Measurements from ENCODE around the gene LRRC59.
"Not testable (repeated sequence)": the region's sequence is repeated elsewhere in the genome, so short reads cannot be mapped to it uniquely, and the experiment has no call there.

DNA sequence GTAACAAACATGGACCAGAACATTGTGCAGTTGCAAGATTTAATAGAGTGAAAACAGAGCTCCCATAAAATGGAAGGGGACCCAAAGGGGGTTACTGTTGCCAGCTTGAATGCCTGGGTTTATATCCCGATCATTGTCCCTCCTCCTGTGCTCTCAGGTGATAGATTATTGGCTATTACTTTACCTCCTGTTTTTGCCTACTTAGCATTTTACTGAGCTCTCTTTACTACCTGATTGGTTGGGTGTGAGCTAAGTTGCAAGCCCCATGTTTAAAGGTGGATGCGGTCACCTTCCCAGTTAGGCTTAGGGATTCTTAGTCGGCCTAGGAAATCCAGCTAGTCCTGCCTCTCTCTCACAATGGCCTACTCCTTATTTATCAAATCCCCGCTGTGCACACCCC lies 8.0 kb upstream of the LRRC59 start:
- TF ChIP-seq, protein P1, sequence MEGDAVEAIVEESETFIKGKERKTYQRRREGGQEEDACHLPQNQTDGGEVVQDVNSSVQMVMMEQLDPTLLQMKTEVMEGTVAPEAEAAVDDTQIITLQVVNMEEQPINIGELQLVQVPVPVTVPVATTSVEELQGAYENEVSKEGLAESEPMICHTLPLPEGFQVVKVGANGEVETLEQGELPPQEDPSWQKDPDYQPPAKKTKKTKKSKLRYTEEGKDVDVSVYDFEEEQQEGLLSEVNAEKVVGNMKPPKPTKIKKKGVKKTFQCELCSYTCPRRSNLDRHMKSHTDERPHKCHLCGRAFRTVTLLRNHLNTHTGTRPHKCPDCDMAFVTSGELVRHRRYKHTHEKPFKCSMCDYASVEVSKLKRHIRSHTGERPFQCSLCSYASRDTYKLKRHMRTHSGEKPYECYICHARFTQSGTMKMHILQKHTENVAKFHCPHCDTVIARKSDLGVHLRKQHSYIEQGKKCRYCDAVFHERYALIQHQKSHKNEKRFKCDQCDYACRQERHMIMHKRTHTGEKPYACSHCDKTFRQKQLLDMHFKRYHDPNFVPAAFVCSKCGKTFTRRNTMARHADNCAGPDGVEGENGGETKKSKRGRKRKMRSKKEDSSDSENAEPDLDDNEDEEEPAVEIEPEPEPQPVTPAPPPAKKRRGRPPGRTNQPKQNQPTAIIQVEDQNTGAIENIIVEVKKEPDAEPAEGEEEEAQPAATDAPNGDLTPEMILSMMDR (IDR thresholded peaks at IDR 0.05): not testable (repeated sequence)
- not testable (repeated sequence) for TF ChIP-seq POLR2A, EP300 (IDR thresholded peaks at IDR 0.05)

All from sigmoid colon (tissue), 4 donors.